Neural cell (in vitro differentiated cells): ENCODE data around the gene ECEL1. TPM values are rescaled to one million over a fixed set of nuclear protein-coding genes. Genes with fewer than 3 reads are reported as not detected.

Experiments
- H2AFZ ChIP-seq: fragments of 200-600, 300-800 bp; sonication (generic), shearing (Covaris generic); 2 replicates; pipeline ENCODE4 v1.6.0; 2014; ENCODE audit warnings: low read depth, mild to moderate bottlenecking, antibody characterized with exemption, low read length, moderate library complexity
- H3F3A ChIP-seq: fragments of 200-600 bp; shearing (Covaris generic); 2 replicates; pipeline ENCODE4 v1.6.1; 2016; ENCODE audit warnings: mild to moderate bottlenecking, moderate library complexity, mixed read lengths, antibody characterized with exemption, low read length; ENCODE audit not compliant: insufficient read depth, poor library complexity, severe bottlenecking
- H3K27ac ChIP-seq: fragments of 200-600, 300-800 bp; sonication (generic), shearing (Covaris generic); 2 replicates; pipeline ENCODE4 v1.5.1; 2014; ENCODE audit warnings: mild to moderate bottlenecking, low read length, moderate library complexity
- H3K27me3 ChIP-seq: fragments of 300-800, 200-600 bp; sonication (generic), shearing (Covaris generic); 2 replicates; pipeline ENCODE4 v1.6.0; 2014; ENCODE audit warnings: mild to moderate bottlenecking, low read depth, low read length, moderate library complexity; ENCODE audit not compliant: insufficient read depth
- H3K36me3 ChIP-seq: fragments of 300-800, 200-600 bp; sonication (generic), shearing (Covaris generic); 2 replicates; pipeline ENCODE4 v1.5.1; 2014; ENCODE audit warnings: mild to moderate bottlenecking, antibody characterized with exemption, low read length, moderate library complexity; ENCODE audit not compliant: insufficient read depth
- H3K4me2 ChIP-seq: fragments of 300-800, 200-600 bp; sonication (generic), shearing (Covaris generic); 2 replicates; pipeline ENCODE4 v1.6.0; 2014; ENCODE audit warnings: mild to moderate bottlenecking, low read length
- H3K4me3 ChIP-seq: fragments of 300-800, 200-600 bp; sonication (generic), shearing (Covaris generic); 2 replicates; pipeline ENCODE4 v1.5.1; 2014; ENCODE audit warnings: mild to moderate bottlenecking, low read length, moderate library complexity
- H3K79me2 ChIP-seq: fragments of 200-600 bp; shearing (Covaris generic); replicated peaks from 2 replicates; pipeline ENCODE4 v1.6.0; 2014; ENCODE audit warnings: mild to moderate bottlenecking, low read length, moderate library complexity; ENCODE audit not compliant: insufficient read depth
- H3K9ac ChIP-seq: fragments of 300-800, 200-600 bp; sonication (generic), shearing (Covaris generic); 2 replicates; pipeline ENCODE4 v1.6.1; 2016; ENCODE audit warnings: mild to moderate bottlenecking, low read length, mixed read lengths
- H3K9me2 ChIP-seq: fragments of 200-600 bp; shearing (Covaris generic); 2 replicates; pipeline ENCODE4 v1.6.1; 2016; ENCODE audit warnings: mild to moderate bottlenecking, low read length, mixed read lengths; ENCODE audit not compliant: insufficient read depth
- H3K9me3 ChIP-seq: fragments of 200-600, 300-800 bp; sonication (generic), shearing (Covaris generic); 2 replicates; pipeline ENCODE4 v1.6.1; 2016; ENCODE audit warnings: mild to moderate bottlenecking, mixed run types, low read length, moderate library complexity, mixed read lengths
- H4K20me1 ChIP-seq: fragments of 200-600 bp; shearing (Covaris generic); 2 replicates; pipeline ENCODE4 v1.6.1; 2016; ENCODE audit warnings: mild to moderate bottlenecking, mixed run types; ENCODE audit not compliant: insufficient read depth
- CTCF ChIP-seq: fragments of 450-650 bp; IDR thresholded peaks from 2 replicates; pipeline ENCODE4 v1.5.1; 2014; ENCODE audit warnings: antibody characterized with exemption, mild to moderate bottlenecking, moderate library complexity; ENCODE audit not compliant: poor library complexity, severe bottlenecking
- EP300 ChIP-seq: fragments of 450-650 bp; conservative IDR thresholded peaks from 2 replicates; pipeline ENCODE4 v1.6.1; 2014; ENCODE audit warnings: antibody characterized with exemption, mild to moderate bottlenecking, moderate library complexity; ENCODE audit not compliant: poor library complexity, severe bottlenecking
- EZH2 ChIP-seq: fragments of 200-600, 300-800 bp; shearing (Covaris generic), sonication (generic); IDR thresholded peaks from 2 replicates; pipeline ENCODE4 v1.6.1; 2014; ENCODE audit warnings: antibody characterized with exemption, low read length, borderline replicate concordance, mild to moderate bottlenecking; ENCODE audit not compliant: insufficient read depth, poor library complexity, severe bottlenecking
- MXI1 ChIP-seq: fragments of 450-650 bp; conservative IDR thresholded peaks from 2 replicates; pipeline ENCODE4 v1.6.1; 2014; ENCODE audit warnings: antibody characterized with exemption, mild to moderate bottlenecking; ENCODE audit not compliant: poor library complexity, severe bottlenecking
- POLR2AphosphoS5 ChIP-seq: IDR thresholded peaks from 2 replicates; pipeline ENCODE4 v1.6.1; 2012
- RAD21 ChIP-seq: fragments of 450-650 bp; conservative IDR thresholded peaks from 2 replicates; pipeline ENCODE4 v1.6.1; 2014; ENCODE audit warnings: antibody characterized with exemption, mild to moderate bottlenecking, moderate library complexity
- REST ChIP-seq: IDR thresholded peaks from 2 replicates; pipeline ENCODE4 v1.6.1; 2012; ENCODE audit warnings: borderline replicate concordance
- SMC3 ChIP-seq: fragments of 450-650 bp; conservative IDR thresholded peaks from 2 replicates; pipeline ENCODE4 v1.6.1; 2014; ENCODE audit warnings: antibody characterized with exemption, mild to moderate bottlenecking, moderate library complexity; ENCODE audit not compliant: poor library complexity
- TAF1 ChIP-seq: IDR thresholded peaks from 2 replicates; pipeline ENCODE4 v1.6.1; 2012; ENCODE audit warnings: low read depth
- polyA plus RNA-seq: library from polyadenylated mRNA; depleted of rRNA; stranded (reverse); fragments of >200 nt; gene quantifications from 2 replicates; pipeline ENCODE4 v1.2.3, GENCODE V29; 2014

Gene ECEL1
- polyA plus RNA-seq, 1 donor from 2014 or later: 60.9 TPM

- Histone ChIP-seq H3K27me3 (peaks cover 8% of the 10 kb centered on the region), H3F3A (no peaks in the 10 kb centered on the region), H3K4me2 (no peak overlapping the region), H3K9me3 (no peaks in the 10 kb centered on the region), H2AFZ (no peak overlapping the region), H3K4me3 (no peak overlapping the region), H3K9me2 (no peaks in the 10 kb centered on the region), H3K27ac (no peak overlapping the region), H3K36me3 (no peaks in the 10 kb centered on the region), H4K20me1 (no peaks in the 10 kb centered on the region), H3K79me2 (no peaks in the 10 kb centered on the region), H3K9ac (peak overlapping the region; percentile 21)
- TF ChIP-seq REST (no peak), MXI1 (no peak), SMC3 (no peak), TAF1 (no peak), RAD21 (no peak), POLR2AphosphoS5 (no peak), EP300 (no peak), EZH2 (no peak), CTCF (no peak)
Measured at GRCh38 chr2:232508251-232508650, 20.6 kb upstream of the ECEL1 start.

GRCh38 chr2:232506709-232507108 is 19.1 kb upstream of the ECEL1 start:
- Histone ChIP-seq H3K9ac (peak overlapping the region; percentile 51), H3K9me3 (no peaks in the 10 kb centered on the region), H3K27ac (peak overlapping the region; percentile 65), H4K20me1 (no peaks in the 10 kb centered on the region), H3K4me2 (no peak overlapping the region), H3F3A (peaks cover under 1% of the 10 kb centered on the region), H3K36me3 (no peaks in the 10 kb centered on the region), H3K9me2 (no peaks in the 10 kb centered on the region), H3K4me3 (no peak overlapping the region), H3K79me2 (no peaks in the 10 kb centered on the region), H3K27me3 (peaks cover 10% of the 10 kb centered on the region), H2AFZ (no peak overlapping the region)
- TF ChIP-seq EZH2 (no peak), POLR2AphosphoS5 (no peak), REST (no peak), RAD21 (no peak)
